Measurements from ENCODE around the gene HLA-DOA.

Gene HLA-DOA

GRCh38 chr6:33008944-33009861 is at the start of gene HLA-DOA:
Gene HLA-DOA, minus strand, starts transcription at chr6:33009591.
- peak; percentile 19 to 21 for DNase-seq (ENCODE audit: extremely low read depth in 1 of 2, low read depth in 1 of 2)

DNA sequence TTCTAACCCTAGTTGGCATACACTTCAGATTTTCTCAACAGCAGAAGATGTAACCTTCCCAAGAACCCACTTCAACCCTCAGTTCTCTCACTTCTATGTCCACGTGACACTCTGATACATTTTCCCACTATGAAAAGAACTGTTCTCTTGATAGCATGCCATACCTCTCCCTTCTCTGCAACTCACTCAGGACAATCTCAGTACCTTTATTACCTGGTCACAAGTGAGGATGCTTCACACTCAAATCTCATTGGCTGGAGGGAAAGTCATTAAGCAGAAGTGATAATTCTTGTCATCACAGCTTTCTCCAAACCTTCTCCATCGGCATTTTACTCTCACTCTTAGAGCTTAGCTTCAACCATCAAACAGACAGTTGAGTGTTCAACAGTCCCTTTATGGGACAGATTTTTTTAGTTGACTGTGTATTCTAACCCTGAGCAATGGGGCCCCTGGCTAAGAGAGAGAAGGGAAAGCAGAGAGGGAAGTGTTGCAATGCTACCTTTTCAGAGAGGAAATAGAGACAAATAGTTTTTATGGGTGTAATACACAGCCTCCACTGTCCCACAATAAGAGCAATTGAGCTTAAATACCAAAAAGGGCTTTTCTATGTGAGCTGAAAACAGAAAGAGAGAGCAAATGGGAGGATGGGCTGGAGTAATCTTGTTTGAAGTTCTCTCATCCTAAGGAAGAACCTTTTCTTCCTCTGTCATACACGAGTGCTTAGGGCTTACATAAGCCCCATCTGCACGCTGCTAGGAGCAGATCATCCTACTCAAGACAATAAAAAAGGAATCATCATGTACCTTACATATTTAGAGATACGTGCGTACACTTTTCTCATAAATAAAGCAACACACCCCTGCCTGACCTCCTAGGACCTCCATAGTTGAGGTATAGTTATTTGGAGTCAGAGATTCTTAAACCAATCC is 48.1 kb upstream of the HLA-DOA start:
- no peak for DNase-seq (ENCODE audit: extremely low read depth in 1 of 2, low read depth in 1 of 2)

- no peak for DNase-seq (ENCODE audit: extremely low read depth in 1 of 2, low read depth in 1 of 2)
Observed at GRCh38 chr6:33053230-33053629, 43.8 kb upstream of the HLA-DOA start.

DNA sequence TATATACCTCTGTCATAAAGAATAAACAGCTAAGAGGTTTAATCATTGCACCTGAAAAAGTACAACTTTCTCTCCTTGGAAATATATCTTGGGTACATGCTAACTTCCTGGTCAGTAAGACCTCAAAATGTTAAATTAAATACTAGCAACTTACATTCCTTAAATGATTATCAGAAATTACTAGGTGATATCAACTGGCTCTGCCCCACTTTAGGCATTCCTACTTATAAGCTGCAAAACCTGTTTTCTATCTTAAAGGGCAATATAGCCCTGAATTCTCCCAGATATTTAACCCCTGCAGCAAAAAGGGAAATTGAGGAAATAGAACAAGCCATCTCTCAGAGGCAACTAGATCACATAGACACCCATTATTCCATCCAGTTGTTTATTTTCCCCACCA is 43.2 kb upstream of the HLA-DOA start:
- DNase-seq (ENCODE audit: extremely low read depth in 1 of 2, low read depth in 1 of 2), result no peak

- DNase-seq (ENCODE audit: extremely low read depth in 1 of 2, low read depth in 1 of 2), result no peak
Observed at GRCh38 chr6:33050014-33050810, 40.8 kb upstream of the HLA-DOA start.

DNA sequence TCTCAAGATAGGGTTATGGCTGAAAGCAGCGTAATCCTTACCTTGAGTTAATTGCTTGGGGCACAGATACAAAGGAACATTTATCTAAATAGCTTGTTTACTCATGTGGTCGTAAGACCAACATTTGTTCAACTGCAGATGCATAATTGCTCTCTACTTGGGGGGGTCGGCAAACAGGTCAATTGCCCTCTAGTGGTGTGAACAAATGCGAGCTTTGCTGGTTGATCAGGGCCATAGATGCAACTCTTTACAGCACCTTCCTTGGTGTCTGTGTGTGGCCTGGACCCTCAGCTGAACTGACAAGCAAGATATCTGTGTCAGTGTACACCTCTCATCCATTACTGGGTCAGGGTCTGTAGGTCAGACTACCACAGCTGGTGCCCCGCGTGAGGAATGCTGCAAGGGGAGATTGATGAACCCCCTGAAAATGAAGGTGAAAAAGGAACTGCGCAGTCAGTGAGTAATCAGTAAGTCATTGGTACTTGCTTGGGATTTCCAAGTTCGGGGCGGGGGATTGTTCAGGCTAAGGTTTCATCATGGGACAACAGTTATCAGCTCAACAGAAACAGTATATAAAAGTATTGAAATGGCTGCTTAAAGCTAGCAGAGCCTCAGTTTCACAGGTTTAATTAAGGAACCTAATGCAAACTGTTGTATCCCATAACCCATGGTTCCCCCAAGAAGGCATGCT is 40.1 kb upstream of the HLA-DOA start:
- no peak for DNase-seq (ENCODE audit: extremely low read depth in 1 of 2, low read depth in 1 of 2)

GRCh38 chr6:33040157-33040556 is 30.8 kb upstream of the HLA-DOA start:
- DNase-seq (ENCODE audit: extremely low read depth in 1 of 2, low read depth in 1 of 2), result no peak

DNA sequence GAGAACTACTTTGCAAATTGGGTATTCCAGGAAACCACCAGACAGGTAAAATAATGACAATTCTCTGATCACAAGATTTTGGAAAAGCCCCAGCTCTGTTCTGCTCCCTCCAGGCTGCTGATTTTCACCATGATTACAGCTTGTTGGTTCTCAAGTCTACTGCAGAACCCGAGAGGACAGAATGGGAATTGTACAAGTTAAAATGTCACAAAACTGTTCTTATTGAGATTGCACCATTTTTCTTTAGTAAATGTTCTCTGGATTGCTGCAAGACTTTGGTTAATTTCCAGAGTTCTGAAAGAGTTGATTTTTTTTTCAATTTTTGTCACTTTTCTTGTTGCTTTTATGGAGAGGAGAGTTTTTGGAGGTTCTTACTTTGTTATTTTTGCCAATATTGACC is 27.1 kb upstream of the HLA-DOA start:
- no peak for DNase-seq (ENCODE audit: extremely low read depth in 1 of 2, low read depth in 1 of 2)

DNA sequence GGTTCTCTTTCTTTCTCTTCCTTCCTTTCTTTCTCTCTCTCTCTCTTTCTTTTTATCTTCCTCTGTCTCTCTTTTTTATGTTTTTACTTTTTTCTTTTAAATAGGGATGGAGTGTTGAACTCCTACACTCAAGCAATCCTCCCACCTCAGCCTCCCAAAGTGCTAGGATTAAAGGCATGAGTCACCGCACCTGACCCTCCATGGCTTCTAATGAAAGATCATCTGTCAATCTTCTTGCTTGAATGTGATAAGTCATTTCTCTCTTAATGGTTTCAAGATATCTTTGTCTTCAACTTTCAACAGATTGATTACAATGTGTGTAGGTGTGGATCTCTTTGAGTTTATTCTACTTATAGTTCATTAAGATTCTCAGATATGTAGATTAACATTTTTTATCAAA is 25.2 kb upstream of the HLA-DOA start:
- no peak for DNase-seq (ENCODE audit: extremely low read depth in 1 of 2, low read depth in 1 of 2)

DNA sequence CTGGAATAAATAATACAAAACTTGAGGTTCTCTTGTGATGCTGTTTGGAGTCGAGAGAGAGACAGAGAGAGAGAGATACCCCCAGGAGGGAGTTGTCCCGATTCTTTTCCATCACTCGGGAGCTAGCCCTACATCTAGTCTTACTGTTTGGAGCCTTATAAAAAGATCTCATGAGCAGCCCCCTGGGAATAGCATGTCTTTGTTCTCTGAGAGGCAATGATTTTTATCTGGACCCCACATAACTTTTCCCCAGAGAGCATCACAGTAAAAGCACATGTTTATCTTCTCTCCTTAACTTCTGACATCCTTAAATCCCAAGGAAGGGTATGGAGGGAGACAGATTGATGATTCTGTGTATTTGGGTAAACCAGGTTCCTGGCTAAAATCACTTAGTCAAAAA is 20.9 kb upstream of the HLA-DOA start:
- DNase-seq (ENCODE audit: extremely low read depth in 1 of 2, low read depth in 1 of 2), result no peak

DNA sequence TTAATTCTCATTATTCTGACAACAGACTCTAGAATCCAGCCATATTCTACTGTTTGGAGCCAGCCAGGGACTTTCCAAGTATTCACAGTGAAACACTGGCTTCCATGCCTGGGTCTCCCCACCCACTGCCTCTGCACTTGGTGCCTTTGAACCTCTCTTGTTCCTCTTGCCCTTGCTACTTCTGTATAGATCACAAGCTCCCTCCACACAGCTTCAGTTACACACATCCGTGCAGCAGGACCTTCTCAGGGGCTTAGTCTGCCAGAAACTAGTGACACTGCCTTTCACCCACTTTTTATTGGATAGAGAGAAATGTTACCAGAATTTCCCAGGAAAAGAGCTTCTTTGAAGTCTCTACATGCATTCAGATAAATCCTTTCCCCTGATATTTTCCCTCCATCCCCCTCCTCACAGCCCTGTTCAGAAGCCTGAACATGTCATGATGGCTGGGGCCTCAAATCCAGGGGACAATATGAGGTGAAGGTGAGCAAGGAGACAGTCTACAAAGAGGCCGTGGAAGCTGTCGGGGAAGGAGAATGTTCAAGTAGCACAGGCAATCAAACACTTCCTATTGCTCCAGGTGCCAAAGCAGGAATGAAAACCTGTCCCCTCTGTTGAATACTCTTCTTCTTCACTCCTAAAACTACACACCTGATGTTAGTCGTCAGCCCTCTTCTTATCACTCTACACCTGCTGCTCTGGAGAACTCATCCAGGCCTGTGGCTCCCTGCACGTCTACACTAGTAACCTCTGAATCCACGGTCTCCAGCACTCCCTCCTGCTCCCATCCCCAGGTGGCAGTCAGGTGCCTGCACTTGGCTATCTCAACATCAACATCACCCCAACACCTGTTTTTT is 20.2 kb upstream of the HLA-DOA start:
- no peak for DNase-seq (ENCODE audit: extremely low read depth in 1 of 2, low read depth in 1 of 2)

- no peak for DNase-seq (ENCODE audit: extremely low read depth in 1 of 2, low read depth in 1 of 2)
Observed at GRCh38 chr6:33028220-33028849, 18.9 kb upstream of the HLA-DOA start.

- no peak for DNase-seq (ENCODE audit: extremely low read depth in 1 of 2, low read depth in 1 of 2)
Observed at GRCh38 chr6:33024521-33024920, 15.1 kb upstream of the HLA-DOA start.

DNA sequence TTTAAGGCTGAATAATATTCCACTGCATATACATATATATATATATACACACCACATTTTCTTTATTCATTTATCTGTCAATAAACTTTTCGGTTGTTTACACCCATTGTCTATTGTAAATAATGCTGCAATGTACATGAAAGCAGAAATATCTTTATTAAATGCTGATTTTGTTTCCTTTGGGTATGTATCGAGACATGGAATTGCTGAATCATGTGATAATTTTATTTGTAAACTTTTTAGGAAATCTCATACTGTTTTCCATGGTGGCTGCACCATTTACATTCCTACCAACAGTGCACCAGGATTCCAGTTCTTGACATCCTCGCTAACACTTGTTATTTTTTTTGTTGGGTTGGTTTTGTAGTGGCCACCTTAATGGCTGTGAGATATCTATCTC is 14.1 kb upstream of the HLA-DOA start:
- no peak for DNase-seq (ENCODE audit: extremely low read depth in 1 of 2, low read depth in 1 of 2)

DNA sequence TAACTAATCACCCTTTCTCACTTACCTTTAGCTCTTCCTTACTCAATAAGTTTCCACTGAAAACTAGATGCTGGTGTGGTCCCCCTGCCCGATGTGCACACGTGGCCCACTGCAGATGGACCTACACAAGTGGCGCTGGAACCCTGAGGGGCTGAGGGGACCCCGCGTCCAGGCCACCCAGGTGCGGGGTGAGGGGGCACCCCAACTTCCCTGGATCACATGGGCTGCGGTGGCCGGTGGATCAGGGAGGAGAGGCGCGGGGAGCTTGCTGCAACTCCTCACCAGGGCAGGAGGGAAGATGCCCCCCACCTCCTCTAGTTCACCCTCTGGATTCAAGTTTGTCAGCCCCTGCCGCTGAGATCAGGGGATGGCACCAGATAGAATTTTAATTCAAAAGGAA is 12.5 kb upstream of the HLA-DOA start:
- DNase-seq (ENCODE audit: extremely low read depth in 1 of 2, low read depth in 1 of 2), result no peak

- DNase-seq (ENCODE audit: extremely low read depth in 1 of 2, low read depth in 1 of 2), result no peak
Observed at GRCh38 chr6:33019372-33019771, 10.0 kb upstream of the HLA-DOA start.

DNA sequence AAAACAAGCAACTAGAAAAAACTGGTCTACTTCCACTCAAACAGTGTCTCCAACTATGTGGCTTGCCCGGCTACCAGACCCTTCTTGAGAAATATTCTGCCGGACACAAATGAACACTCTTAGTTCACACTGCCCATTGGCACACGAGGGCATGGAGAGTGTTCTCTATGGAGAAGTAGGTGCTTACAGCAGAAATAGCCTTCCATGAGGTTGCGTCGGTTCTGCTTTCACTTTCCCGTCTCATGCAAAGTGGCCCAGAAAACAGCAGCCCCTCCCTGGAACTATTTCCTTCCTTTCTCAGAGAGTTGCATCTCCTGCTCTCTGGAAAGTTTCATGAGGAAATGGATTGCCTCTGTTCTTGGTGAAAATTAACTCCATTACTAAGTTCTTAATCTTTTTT is 9.5 kb upstream of the HLA-DOA start:
- no peak for DNase-seq (ENCODE audit: extremely low read depth in 1 of 2, low read depth in 1 of 2)

GRCh38 chr6:33018418-33018817 is 9.0 kb upstream of the HLA-DOA start:
- no peak for DNase-seq (ENCODE audit: extremely low read depth in 1 of 2, low read depth in 1 of 2)

All from activated CD8-positive, alpha-beta memory T cell treated with anti-CD3 and anti-CD28 coated beads for 1 hour (primary cell).